Activated CD4-positive, alpha-beta T cell treated with anti-CD3 and anti-CD28 coated beads, Interleukin-2, Interleukin-6, amounts not matched to agents 100 ng/mL and 50 ng/mL, durations not matched to agents 16 hours and 8 hours (primary cell): ENCODE measurements around the gene FBXO15.

Experiments
- DNase-seq: peaks from one replicate; pipeline ENCODE4 v3.0.0-alpha.2; 2020

FBXO15 gene, protein sequence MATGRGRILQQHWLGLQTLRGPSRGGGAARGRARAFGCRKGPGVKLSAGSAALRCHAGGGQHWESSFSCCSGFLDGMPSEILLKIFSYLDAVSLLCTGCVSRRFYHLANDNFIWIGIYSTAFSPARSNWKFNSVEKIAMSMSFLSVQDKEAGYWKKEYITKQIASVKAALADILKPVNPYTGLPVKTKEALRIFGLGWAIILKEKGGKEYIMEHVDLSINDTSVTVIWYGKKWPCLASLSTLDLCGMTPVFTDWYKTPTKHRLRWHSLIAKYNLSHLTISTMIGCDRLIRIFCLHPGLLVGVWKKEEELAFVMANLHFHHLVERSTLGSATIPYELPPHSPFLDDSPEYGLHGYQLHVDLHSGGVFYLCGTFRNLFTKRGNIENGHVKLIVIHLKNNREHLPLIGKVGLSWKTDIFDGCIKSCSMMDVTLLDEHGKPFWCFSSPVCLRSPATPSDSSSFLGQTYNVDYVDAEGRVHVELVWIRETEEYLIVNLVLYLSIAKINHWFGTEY

DNA sequence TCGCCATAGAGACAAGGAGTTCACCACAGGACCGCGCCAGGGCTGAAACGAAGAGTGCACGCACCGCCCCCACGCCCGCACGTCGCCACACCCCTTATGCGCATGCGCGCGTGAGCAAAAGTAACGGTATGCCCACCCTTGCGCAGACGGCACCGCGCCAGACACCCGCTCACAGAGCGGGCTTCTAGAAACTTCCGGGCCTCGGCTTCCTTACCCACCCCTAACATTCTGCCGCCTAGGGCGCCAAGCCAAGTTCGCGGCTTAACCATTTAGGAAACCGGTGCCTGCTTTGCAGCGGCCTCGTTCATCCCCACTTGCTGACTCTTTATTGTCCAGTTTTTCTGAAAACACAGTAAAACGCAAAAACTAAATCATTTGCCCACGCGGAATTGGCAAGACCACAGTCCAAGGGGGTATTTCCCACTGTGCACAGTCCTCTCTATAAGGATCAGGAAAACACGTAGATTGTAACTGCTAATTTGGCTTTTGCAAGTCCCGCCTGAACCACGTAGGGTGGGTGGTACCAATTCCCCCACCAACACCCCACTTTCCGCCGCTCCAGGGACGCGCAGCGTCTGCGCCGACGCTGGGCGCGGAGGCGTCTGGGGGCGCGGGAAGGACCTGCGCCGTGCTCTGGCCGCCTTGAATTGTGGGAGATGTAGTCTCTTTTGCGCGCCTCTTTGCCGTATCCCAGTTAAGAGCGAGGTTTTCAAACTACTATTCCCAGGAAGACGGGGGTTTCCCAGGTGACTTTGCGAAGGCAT lies at the start of gene FBXO15, which contains the start of gene TIMM21:
FBXO15 (minus strand) TSS at position 56 of the 764 bp plus-strand sequence; CDS start at position 7, 49 bp downstream.
TIMM21 (plus strand) TSS at position 745 of the 764 bp plus-strand sequence. CDS start 286 bp downstream, outside the sequence.
- peak; percentile 97 for DNase-seq

DNA sequence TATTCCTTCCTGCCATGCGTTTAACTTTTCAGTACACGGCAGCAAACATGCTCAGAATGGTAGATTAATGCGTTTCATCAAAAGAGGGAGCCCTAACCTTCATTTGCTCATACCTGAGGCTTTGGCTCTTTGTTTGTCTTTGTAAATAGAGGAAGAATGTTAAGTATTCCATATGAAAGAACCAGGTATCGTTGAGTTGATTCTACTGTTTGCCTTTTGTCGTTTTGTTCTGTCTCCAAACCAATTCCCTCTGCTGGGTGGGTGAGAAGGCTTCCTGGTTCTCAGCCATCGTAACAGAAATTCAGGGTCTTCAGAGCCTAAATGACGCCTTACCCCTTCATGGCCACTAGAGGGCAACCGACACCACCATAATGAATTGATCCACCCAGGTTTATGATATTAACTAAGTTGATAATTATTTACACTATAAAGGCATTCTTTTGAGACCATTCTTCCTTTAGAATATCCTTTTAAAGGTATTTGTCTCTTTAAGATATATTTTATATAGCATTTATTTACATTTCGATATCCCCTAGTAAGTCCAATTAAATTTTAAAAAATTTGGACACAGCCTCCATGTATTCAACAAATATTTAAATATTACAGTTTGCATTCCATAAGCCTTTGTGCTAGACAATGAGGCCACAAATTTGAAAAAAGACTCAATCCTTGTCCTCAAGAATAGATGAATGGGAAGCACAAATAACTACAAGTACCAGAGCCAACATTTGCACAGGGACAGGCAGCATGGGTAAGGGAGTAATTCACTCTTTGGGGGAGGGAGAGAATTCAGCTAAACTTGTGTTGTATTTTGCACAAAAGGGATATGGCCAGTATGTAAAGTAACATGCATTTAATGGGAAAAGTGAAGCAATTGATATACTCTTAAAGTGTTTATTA lies 48.8 kb upstream of the FBXO15 start:
- peak; percentile 66 for DNase-seq

DNA sequence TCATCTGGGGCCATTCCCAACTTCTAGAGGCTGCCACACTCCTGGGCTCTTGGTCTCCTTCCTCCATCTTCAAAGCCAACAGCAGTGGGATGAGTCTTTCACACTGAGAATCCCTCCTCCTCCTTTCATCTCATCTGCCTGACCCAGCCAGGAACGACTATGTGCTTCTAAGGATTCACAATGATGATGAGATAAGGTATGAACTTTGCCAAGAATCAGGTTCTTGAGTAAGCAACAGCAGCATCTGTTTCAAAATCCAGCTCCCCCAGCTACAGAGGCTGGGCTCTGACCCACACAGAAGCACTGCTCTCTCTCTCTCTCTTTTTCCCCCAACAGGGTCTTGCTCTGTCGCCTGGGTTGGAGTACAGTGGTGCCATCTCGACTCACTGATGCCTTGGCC lies 47.1 kb upstream of the FBXO15 start:
- DNase-seq = no peak

DNA sequence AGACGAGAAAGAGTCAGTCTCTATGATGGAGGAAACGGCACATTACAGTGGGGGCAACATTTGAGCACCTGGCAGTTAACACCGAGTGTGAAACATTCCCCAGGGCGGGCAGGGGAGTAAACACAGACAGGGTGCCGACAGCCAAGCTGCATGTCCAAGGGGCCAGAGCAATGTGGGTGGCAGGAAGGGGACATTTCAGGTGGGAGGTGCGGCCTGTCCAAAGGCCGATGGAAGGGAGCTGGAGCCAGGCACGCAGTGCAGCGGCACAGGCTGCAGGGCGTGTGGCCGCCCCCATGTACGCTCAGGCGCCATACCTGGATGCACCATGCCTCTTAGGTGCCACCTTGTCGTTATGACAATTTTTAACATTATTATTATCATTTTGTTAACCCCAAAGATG lies 43.9 kb upstream of the FBXO15 start:
- no peak for DNase-seq

DNA sequence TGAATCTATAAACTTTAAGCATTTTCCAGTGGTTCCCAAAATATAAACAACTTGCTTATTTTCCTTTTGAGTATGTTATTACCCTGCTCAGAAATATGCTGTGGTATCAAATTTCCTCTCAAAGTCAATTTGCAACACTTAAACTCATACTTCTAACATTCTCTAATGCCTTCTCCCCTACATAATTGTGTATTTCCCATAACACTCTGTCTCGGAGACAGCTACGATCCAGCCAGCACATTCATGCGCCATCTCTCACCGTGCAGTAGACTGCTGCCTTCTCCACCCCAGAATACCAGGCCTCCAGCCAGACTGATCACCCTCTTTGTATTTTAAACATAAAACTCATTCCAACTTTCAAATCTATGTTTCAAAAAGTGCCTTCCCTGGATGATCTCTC lies 42.5 kb upstream of the FBXO15 start:
- DNase-seq = no peak

DNA sequence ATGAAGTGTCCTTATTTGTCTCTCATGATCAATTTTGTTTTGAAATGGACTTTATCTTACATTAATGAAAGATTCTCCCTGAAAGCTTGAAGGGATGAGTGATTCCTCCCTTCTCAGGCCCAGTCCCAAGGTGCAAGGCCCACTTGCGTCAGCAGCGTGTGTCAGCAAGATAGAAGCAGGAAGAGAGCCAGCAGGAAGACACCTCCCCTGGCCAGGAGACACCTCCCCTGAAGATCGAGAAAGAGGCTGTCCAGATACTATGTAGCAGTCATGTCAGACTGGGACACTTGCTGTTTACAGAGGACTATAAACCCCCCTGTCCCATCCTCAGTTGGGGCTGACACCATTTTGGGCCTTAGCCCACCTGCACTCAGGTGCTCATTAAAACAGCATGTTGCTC lies 39.0 kb upstream of the FBXO15 start:
- no peak for DNase-seq

DNA sequence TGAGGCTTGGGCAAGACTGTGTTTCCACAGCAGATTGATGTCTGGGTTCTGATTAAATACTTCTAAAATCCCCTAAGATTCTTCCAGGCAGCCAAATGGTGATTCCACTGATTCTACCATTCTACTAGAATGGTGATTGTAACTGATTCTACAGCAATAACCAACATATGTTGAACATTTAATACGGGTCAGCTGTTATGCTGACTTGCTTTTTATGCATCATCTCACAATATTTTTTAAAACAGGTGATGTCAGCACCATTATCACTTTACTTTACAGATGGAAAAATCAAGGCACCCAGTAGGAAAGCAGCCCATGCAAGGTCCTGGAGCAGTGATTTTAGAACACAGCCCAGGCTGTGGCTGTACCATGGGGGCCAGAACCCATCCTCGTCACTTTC lies 38.2 kb upstream of the FBXO15 start:
- DNase-seq = no peak

DNA sequence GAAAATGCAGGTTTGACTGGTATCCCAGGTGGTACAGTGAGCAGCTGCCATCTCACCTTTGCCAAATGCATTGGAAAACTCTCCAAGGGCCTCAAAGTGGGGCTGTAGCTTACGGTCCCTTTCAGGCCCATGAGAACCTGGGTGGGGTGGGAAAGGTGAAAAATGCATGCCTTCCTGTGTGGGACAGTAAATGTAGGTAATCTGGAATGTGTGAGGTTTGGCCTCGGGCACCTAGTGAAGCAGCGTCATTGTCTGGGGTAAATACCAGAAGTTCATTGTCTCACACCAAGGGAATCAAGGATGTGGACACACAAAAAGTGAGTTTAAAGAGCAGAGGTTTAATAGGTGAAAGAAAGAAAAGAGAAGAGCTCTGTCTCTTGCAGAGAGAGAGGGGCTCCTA lies 37.2 kb upstream of the FBXO15 start:
- DNase-seq = no peak

DNA sequence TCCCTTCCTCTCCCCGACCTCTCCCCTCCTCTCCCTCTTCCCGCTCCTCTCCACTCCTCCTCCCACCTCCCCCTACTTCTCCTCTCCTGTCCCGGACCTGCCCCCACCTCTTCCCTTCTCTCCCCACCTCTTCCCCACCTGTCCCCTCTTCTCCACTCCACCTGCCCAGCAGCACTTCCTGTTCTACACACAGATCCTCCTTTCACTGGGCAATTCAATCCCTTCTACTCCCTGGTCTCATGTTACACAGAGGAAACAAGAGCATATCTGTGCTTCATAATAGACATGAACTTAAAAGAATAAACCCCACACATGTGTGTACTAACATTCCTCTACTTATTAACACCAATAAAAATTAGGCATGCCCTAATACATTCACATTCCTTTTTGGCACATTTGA lies 35.5 kb upstream of the FBXO15 start:
- DNase-seq = no peak

DNA sequence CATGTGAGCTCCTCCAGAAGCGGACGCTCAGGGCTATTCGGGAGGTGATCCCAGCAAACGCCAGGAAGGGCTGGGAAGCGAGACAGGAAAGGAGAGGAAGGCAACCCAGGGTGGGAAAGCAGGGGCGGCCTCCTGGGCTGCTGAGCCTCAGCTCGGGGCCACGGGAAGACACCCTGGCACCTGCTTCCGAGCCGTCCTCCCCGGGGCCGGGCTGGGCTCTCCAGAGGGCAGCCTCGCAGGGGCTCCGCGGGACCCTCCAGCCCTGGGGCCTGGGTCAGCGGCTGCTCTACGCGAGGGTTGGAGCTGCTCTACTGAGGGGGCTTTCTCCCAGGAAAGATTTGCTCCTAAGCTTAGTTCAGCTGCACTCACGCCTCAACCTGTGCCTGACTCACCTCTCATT lies 34.7 kb upstream of the FBXO15 start:
- DNase-seq = no peak

DNA sequence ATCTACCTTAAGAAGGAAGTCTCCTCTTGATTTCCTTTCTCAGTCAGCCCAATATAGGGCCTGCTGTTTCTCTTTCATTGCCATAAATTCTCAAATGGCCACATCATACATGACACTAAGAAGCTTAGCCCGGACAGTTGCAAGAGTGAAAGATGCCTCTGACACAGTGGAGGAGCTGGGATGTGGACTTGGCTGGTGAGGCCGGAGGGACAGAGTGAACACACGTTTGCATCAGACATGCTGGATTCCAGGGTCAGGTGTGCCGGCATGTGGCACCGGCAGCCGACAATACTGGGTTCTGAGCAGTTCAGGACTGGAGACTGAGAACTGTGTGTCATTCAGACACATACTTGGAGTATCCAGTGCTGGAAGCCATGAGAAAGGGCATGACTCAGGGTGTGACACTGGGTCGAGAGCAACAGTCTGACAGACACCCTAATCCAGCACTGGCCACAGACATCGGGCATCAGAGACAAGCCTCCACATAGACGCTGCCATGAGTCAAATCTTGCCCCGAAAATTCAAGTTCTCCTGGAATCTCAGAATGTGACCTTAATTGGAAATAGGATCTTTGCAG lies 32.1 kb upstream of the FBXO15 start:
- DNase-seq = no peak

DNA sequence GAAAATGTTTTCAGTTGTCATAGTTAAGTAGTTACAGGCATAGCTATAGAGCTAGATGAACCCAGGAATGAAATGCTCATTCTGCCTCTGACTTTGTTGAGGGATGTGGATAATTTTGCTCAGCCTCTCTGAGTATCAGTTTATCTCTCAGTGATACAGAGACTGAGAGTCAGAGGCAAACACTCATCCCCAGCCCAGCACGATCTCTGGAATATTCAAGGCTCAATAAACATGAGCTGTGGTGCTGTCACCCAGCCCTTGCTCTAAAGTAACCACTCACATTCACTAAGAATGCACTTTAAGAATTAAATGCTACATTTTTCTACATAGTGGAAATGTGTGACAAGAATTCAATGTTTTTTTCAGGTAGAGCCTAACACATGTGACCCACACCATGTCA lies 31.2 kb upstream of the FBXO15 start:
- DNase-seq = no peak

DNA sequence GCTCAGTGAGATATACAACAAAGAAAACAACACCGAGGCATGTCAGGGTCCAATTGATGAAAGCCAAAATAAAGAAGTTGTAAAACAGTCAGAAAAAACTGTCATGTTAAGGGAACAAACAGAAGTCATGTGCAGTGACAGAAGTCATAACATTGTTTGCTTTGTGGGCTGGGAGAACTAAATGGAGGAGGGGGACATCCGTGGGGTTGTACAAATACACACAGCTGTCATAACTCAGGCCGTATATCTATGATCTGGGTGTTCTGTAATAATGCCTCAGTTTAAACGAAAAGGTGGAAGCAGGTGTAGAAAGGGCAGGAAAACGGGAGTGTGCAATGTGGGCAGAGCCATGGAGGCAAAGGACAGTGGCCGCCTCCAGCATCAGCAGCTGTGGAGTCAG lies 28.0 kb upstream of the FBXO15 start:
- DNase-seq = no peak

DNA sequence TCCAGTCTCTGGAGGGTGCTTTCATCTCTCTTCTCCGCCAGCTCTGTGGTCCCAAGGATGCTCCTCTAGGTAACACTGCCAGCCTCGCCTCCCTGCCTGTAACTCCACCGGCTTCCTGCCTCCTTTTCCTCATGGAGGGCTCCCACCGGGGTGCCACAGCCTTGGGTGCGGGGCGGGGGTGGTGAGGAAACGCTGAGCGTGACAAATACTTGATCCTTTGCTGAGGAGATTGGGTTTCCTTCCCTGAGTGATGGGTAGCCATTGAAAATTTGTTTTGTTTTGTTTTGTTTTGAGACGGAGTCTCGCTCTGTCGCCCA lies 25.8 kb upstream of the FBXO15 start:
- no peak for DNase-seq

DNA sequence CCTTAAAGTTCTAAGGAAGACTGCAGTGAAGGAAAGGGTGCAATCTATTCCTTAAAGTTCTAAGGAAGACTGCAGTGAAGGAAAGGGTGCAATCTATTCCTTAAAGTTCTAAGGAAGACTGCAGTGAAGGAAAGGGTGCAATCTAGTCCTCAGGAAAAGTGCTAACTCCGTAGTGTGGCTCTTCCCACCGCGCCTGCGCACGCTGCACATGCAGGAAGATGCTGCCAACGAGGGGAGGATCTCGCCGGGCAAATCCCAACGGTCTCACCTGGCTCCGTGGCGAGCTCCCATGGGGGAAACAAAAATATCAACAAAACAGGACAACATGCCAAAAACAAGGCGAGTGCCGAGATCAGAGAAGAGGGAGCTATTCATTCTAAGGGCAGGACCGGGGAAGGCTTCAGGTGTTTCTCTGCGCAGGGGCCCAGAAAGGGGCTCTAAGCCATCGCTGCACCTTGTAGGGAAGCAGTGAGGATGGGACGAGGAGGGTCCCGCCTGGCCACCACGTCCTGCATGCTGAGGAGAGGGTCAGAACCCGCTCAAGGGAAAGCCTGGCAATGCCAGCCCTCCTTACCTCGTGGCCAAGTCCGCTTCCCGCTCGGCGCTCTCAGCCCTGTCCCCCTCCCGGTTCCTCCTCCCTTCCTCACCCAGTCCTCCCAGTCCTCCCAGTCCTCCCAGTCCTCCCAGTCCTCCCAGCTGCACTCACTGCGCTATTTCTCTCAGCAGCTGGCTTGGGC lies 25.2 kb upstream of the FBXO15 start:
- no peak for DNase-seq

DNA sequence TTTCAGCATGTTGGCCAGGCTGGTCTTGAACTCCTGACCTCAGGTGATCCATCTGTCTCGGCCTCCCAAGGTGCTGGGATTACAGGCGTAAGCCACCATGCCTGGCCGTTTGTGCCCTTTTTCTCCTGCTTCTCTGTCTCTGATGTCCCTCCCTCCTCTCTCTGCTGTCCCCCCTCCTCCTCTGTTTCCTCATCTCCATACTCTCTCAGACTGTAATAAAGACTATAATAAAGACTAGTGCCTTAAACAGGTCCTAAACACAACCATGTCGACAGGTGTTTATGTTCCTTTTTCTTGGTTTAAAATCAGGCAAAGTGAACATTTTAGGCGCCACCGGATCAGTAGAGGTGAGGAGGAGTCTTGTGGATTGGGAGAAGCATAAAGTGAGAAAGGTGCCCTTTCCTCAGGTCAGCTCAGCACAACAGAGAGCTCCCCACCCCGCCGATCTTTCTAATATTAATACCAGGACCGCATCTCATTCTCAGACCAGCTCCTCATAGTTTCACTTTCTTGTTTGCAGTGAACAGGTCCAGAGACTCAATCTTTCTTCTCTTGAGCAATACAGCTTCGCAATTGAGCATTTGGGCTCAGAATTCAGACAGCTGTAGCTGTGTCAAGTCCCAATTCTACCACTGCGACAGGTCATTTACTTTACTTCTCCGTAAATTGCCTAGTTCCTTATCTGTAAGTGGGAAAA lies 24.4 kb upstream of the FBXO15 start:
- DNase-seq = peak; percentile 10

DNA sequence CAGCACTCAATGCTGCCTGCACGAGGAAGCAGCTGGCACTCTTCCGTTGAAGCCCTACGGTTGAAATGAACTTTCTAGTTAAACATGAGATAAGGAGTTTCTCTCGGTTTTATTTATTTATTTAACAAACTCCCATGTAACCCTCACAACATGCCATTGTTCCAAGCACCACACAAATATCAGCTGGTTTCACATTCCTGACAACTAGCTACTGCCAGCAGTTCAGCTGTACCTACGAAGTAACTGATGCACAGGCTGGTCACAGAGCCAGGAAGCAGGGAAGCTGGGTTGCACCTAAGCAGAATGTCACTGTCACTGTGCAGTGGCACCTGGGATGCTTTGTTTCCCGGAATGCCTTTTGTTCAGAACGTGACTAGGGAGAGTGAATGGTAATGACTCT lies 18.8 kb upstream of the FBXO15 start:
- DNase-seq = no peak

DNA sequence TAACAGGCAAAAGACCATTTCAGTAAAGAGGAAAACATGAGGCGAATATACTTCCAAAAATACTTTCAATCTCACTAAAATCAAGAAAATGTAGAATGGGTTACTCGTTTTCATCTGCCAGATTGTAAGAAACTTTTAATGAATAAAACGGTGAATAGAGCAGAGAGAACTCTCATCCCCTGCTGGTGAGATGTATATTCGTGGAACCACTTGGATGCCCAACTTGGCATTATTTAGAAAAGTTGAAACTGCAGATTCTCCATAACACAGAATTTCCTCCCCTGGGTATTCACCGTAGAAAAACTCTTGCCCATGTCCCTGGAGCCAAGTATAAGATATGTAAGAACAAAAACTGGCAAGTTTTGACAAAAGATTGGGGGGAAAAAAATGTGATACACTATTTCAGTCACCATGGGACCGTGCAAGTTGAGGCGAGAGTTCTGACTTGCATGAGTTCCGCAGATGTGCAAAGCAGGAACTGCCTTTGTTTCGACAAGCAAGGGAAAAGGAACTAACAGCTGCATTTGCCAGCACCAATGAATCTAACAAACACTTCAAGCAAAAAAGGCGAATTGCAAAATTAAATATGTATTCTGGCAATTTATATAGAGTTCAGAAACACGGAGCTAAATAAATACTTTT lies 15.5 kb upstream of the FBXO15 start:
- no peak for DNase-seq

DNA sequence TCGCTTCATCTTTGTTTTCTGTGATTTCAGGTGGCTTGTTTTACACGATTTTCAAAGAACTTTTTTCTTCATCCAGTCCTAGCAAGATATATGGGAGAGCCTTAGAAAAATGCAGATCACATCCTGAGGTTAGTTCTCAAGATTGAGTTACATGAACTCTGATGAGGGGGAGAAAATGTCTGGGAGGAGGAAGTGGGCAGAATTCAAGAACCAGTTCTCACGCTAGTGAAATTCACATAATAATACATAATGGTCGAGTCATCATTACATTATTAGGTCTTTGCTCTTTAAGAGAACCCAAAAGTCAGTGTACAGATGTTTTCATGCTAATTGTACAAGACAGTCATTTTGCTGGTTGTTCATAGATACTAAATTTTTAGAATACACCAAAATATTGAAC lies 7.6 kb upstream of the FBXO15 start:
- no peak for DNase-seq

DNA sequence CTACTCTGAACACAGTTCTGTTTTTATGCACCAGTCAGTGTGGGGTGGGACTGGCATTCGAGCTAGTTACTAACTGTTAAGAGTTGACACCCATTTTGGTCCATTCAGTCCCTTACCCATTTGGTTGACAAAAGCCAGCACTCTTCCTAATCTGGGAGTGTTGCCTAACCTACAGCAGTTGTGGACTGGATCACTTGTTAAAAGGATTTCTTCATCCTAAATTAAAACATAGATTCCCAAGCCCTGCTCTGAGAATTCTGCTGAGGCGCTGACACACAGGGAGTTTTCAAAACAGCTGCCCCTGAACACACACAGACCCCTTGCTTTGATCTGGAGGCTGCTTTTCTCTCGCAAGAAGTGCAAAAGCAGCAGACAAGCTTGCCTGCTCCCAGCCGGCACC lies 7.1 kb upstream of the FBXO15 start:
- no peak for DNase-seq

DNA sequence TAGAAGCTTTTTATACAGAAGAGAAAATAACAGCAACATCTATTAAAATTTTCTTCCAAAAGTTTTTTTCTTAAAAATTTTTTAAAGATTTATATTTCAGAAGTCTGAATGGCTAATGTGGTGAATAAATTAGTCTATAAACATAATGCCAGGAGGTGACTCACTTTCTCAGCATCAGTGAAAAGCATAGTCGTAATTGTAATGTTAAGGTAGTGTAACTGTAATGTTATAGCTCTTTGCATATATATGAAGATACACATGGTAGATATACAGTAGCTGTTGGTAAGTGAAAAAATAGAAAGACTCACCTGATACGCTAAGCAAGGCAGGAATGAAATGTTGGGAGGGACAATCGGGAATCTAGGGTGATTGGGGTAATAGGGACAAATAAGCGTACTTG lies 6.2 kb upstream of the FBXO15 start:
- no peak for DNase-seq
